Stimulated activated CD4-positive, alpha-beta T cell treated with anti-CD3 and anti-CD28 coated beads, Interleukin-2, amount 100 ng/mL, for 4 hours (primary cell): ENCODE data around the gene CBX5.
"Not testable (repeated sequence)": the region's sequence is repeated elsewhere in the genome, so short reads cannot be mapped to it uniquely, and the experiment has no call there.

Experiments used
- DNase-seq: peaks from one replicate; pipeline ENCODE4 v3.0.0-alpha.2; 2020; ENCODE audit warnings: low read depth

CBX5 gene

GRCh38 chr12:54294152-54294952 lies 14.4 kb upstream of the CBX5 start:
- DNase-seq = peak; percentile 29

GRCh38 chr12:54292931-54293241 lies 13.0 kb upstream of the CBX5 start:
- no peak for DNase-seq

- no peak for DNase-seq
Observed at GRCh38 chr12:54292083-54292930, 12.4 kb upstream of the CBX5 start.

GRCh38 chr12:54287261-54288157 lies 7.6 kb upstream of the CBX5 start:
- DNase-seq = no peak

GRCh38 chr12:54286042-54287030 lies 6.4 kb upstream of the CBX5 start:
- DNase-seq = no peak

GRCh38 chr12:54285150-54286041 lies 5.5 kb upstream of the CBX5 start:
- no peak for DNase-seq

- not testable (repeated sequence) for DNase-seq
Observed at GRCh38 chr12:54284070-54284780, 4.3 kb upstream of the CBX5 start.

- DNase-seq = no peak
Observed at GRCh38 chr12:54282949-54283593, 3.1 kb upstream of the CBX5 start.

GRCh38 chr12:54281694-54282093 lies 1.8 kb upstream of the CBX5 start:
- not testable (repeated sequence) for DNase-seq

GRCh38 chr12:54281261-54281638 lies 1.3 kb upstream of the CBX5 start:
- not testable (repeated sequence) for DNase-seq

- DNase-seq = peak; percentile 95
Observed at GRCh38 chr12:54280468-54281260, 742 bp upstream of the CBX5 start, which contains the start of gene HNRNPA1. Gene HNRNPA1 (plus strand): TSS chr12:54280726. CDS start chr12:54280808, 82 bp downstream.

GRCh38 chr12:54279227-54279631 lies 693 bp downstream of the CBX5 start:
- no peak for DNase-seq

GRCh38 chr12:54277823-54278276 lies 2.1 kb downstream of the CBX5 start:
- no peak for DNase-seq

- DNase-seq = no peak
Observed at GRCh38 chr12:54276368-54276767, 3.6 kb downstream of the CBX5 start.

GRCh38 chr12:54273981-54274380 lies 5.9 kb downstream of the CBX5 start:
- no peak for DNase-seq

GRCh38 chr12:54272214-54272613 lies 7.7 kb downstream of the CBX5 start:
- DNase-seq = no peak

- DNase-seq = no peak
Observed at GRCh38 chr12:54270345-54270744, 9.6 kb downstream of the CBX5 start.

GRCh38 chr12:54266852-54267251 lies 13.1 kb downstream of the CBX5 start:
- DNase-seq = no peak
